Loucy (cell line): ENCODE results near the gene SCARB1.

Experiments used
- H2AFZ ChIP-seq: fragments of 200-600 bp; sonication (generic); 2 replicates; pipeline ENCODE4 v1.6.0; 2016; ENCODE audit warnings: antibody characterized with exemption, mild to moderate bottlenecking, low read length, moderate library complexity
- H3F3A ChIP-seq: fragments of 200-600 bp; 2 replicates; pipeline ENCODE4 v1.6.0; 2016; ENCODE audit warnings: antibody characterized with exemption, low read depth, mild to moderate bottlenecking
- H3K27me3 ChIP-seq: fragments of 200-600 bp; sonication (generic); 2 replicates; pipeline ENCODE4 v1.6.1; 2014; ENCODE audit warnings: low read length, mild to moderate bottlenecking; ENCODE audit not compliant: insufficient read depth, poor library complexity, severe bottlenecking
- H3K36me3 ChIP-seq: fragments of 200-600 bp; sonication (generic); 2 replicates; pipeline ENCODE4 v1.6.1; 2016; ENCODE audit warnings: low read length; ENCODE audit not compliant: insufficient read depth
- H3K4me1 ChIP-seq: fragments of 200-600 bp; sonication (generic); 2 replicates; pipeline ENCODE4 v1.5.1; 2014; ENCODE audit warnings: low read length, mild to moderate bottlenecking; ENCODE audit not compliant: insufficient read depth, poor library complexity, severe bottlenecking
- H3K4me2 ChIP-seq: fragments of 200-600 bp; sonication (generic); 2 replicates; pipeline ENCODE4 v1.6.0; 2014; ENCODE audit warnings: antibody characterized with exemption, low read length, low read depth, mild to moderate bottlenecking; ENCODE audit not compliant: poor library complexity, severe bottlenecking
- H3K4me3 ChIP-seq: fragments of 200-600 bp; sonication (generic); 2 replicates; pipeline ENCODE4 v1.5.1; 2014; ENCODE audit warnings: low read length, mild to moderate bottlenecking, mixed read lengths; ENCODE audit not compliant: poor library complexity, severe bottlenecking
- H3K79me2 ChIP-seq: fragments of 200-600 bp; sonication (generic); 2 replicates; pipeline ENCODE4 v1.6.1; 2014; ENCODE audit warnings: low read length; ENCODE audit not compliant: insufficient read depth
- H3K9ac ChIP-seq: fragments of 200-600 bp; sonication (generic); 2 replicates; pipeline ENCODE4 v1.6.0; 2014; ENCODE audit warnings: mild to moderate bottlenecking, low read depth, low read length, moderate library complexity; ENCODE audit not compliant: poor library complexity, severe bottlenecking
- H3K9me2 ChIP-seq: fragments of 200-600 bp; sonication (generic); replicated peaks from 2 replicates; pipeline ENCODE4 v1.6.1; 2016; ENCODE audit warnings: low read depth, low read length, mixed read lengths
- H3K9me3 ChIP-seq: fragments of 200-600 bp; sonication (generic); 2 replicates; pipeline ENCODE4 v1.6.1; 2014; ENCODE audit warnings: mild to moderate bottlenecking, antibody characterized with exemption, low read length, low read depth; ENCODE audit not compliant: insufficient read depth
- H4K20me1 ChIP-seq: fragments of 200-600 bp; sonication (generic); 2 replicates; pipeline ENCODE4 v1.6.0; 2014; ENCODE audit warnings: antibody characterized with exemption, low read length, mild to moderate bottlenecking; ENCODE audit not compliant: insufficient read depth, poor library complexity, severe bottlenecking
- EZH2phosphoT487 ChIP-seq: fragments of 200-600 bp; IDR thresholded peaks from 2 replicates; pipeline ENCODE4 v1.6.1; 2018; ENCODE audit warnings: antibody characterized with exemption, mild to moderate bottlenecking, moderate library complexity, borderline replicate concordance
- TF ChIP-seq, protein P1 (sequence below): fragments of 200-600 bp; sonication (generic); conservative IDR thresholded peaks from 2 replicates; pipeline ENCODE4 v1.5.1; 2014; ENCODE audit warnings: mild to moderate bottlenecking, antibody characterized with exemption, low read length

The SCARB1 gene

DNA sequence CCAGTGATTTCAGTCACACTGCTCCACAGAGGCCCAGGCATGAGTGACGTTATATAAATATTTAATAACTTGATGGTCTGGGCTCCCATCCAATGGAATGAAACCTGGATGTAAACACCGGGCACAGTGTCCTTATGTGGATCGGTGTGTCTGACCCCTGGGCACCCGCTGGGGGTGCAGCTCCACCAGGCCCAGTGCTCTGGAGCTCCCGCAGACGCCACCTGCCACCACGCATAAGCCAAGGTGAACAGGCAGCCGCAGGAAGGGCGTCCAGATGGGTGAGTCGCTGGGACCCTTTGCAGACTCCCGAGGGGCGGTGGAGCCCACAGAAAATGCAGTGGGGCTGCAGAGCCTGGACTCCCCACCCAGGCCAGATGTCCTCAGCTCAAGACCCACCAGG is 121.6 kb downstream of the SCARB1 start:
- no peak overlapping the region for H2AFZ ChIP-seq
- H3K4me2 ChIP-seq: no peak overlapping the region
- no peaks in the 10 kb centered on the region for H3K4me1 ChIP-seq
- H3K27me3 ChIP-seq: no peaks in the 10 kb centered on the region
- no peaks in the 10 kb centered on the region for H3K9me2 ChIP-seq
- H4K20me1 ChIP-seq: no peaks in the 10 kb centered on the region
- no peak overlapping the region for H3K9ac ChIP-seq
- no peaks in the 10 kb centered on the region for H3K9me3 ChIP-seq
- H3K79me2 ChIP-seq: no peaks in the 10 kb centered on the region
- no peaks in the 10 kb centered on the region for H3K36me3 ChIP-seq
- TF ChIP-seq, protein P1, sequence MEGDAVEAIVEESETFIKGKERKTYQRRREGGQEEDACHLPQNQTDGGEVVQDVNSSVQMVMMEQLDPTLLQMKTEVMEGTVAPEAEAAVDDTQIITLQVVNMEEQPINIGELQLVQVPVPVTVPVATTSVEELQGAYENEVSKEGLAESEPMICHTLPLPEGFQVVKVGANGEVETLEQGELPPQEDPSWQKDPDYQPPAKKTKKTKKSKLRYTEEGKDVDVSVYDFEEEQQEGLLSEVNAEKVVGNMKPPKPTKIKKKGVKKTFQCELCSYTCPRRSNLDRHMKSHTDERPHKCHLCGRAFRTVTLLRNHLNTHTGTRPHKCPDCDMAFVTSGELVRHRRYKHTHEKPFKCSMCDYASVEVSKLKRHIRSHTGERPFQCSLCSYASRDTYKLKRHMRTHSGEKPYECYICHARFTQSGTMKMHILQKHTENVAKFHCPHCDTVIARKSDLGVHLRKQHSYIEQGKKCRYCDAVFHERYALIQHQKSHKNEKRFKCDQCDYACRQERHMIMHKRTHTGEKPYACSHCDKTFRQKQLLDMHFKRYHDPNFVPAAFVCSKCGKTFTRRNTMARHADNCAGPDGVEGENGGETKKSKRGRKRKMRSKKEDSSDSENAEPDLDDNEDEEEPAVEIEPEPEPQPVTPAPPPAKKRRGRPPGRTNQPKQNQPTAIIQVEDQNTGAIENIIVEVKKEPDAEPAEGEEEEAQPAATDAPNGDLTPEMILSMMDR: no peak
- H3K4me3 ChIP-seq: no peak overlapping the region
- no peaks in the 10 kb centered on the region for H3F3A ChIP-seq

DNA sequence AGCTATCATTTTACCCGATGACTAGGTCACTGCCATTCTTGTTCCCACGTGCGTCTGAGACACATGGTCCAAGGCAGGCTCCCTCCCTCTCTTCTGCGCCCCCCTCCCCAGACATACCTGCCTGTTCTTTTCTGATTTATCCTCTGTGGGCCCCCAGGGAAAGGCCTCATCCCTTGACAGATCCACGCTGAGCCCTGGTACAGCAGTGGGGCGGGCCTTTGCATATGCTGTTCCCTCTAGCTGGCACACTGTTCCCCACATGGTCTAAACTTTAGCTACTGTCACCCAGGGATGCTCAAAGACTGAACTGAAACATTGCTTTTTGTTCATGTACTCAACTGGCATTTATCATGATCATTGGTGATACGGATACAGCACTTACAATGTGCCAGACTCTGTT is 122.5 kb downstream of the SCARB1 start:
- H3F3A ChIP-seq: no peaks in the 10 kb centered on the region
- no peaks in the 10 kb centered on the region for H3K27me3 ChIP-seq
- H3K9ac ChIP-seq: no peak overlapping the region
- no peaks in the 10 kb centered on the region for H3K9me3 ChIP-seq
- no peaks in the 10 kb centered on the region for H3K36me3 ChIP-seq
- H3K79me2 ChIP-seq: no peaks in the 10 kb centered on the region
- no peaks in the 10 kb centered on the region for H3K4me1 ChIP-seq
- H3K4me3 ChIP-seq: no peak overlapping the region
- H3K9me2 ChIP-seq: no peaks in the 10 kb centered on the region
- H4K20me1 ChIP-seq: no peaks in the 10 kb centered on the region
- no peak overlapping the region for H2AFZ ChIP-seq
- TF ChIP-seq, protein P1: no peak
- TF ChIP-seq EZH2phosphoT487: no peak
- peak overlapping the region; percentile 29 for H3K4me2 ChIP-seq

DNA sequence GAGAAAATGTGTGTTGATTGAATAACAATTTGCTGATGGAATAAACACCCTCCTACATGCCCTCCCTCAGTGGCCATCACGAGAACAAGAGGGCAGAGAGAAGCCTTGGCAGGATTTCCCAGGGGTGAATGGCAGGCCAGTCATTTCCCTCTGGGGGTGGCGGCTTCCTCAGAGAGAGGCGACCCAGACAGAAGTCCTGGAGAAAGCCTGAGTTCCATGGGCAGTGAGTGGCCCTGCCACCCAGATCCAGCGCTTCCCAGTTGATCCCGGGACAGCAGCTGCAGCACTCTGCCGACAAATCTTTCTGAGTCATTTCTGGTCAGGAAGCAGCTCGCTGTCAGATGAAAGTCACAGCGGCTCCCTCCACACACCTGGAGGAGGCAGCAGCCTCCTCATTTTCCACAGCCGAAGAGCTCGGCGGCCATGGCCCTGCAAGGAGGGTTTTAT is 123.0 kb downstream of the SCARB1 start:
- no peaks in the 10 kb centered on the region for H3K9me2 ChIP-seq
- peak overlapping the region; percentile 29 for H3K4me2 ChIP-seq
- H3K4me1 ChIP-seq: no peaks in the 10 kb centered on the region
- TF ChIP-seq, protein P1: 0 out of 2 replicates have a peak, but pooled peaks have one; percentile 20
- no peak for TF ChIP-seq EZH2phosphoT487
- no peaks in the 10 kb centered on the region for H3K27me3 ChIP-seq
- H3K9ac ChIP-seq: no peak overlapping the region
- no peak overlapping the region for H3K4me3 ChIP-seq
- H4K20me1 ChIP-seq: no peaks in the 10 kb centered on the region
- no peak overlapping the region for H2AFZ ChIP-seq
- H3F3A ChIP-seq: no peaks in the 10 kb centered on the region
- H3K36me3 ChIP-seq: no peaks in the 10 kb centered on the region
- no peaks in the 10 kb centered on the region for H3K79me2 ChIP-seq
- H3K9me3 ChIP-seq: no peaks in the 10 kb centered on the region
